Activated CD8-positive, alpha-beta T cell treated with anti-CD3 and anti-CD28 coated beads, Interleukin-2, amount 10 ng/mL, durations not matched to agents 7 days and 5 days (primary cell): Measurements from ENCODE around the gene ZNF44. TPM values are rescaled to one million over a fixed set of nuclear protein-coding genes. Genes with fewer than 3 reads are reported as not detected.
"Not testable (repeated sequence)": the region's sequence is repeated elsewhere in the genome, so short reads cannot be mapped to it uniquely, and the experiment has no call there.

ENCODE experiments used
- ATAC-seq: fragments of 150-1000 bp; cut with Tn5 transposase; one replicate; pipeline ENCODE4 v1.10.0; 2021; ENCODE audit warnings: moderate library complexity
- CTCF ChIA-PET: fragments of 350-600 bp; sonication (Branson Sonifier 250); formaldehyde crosslinking; loops from one replicate; lab custom pipeline; 2021; ENCODE audit warnings: antibody characterized with exemption; lab: Charles Lee
- POLR2A ChIA-PET: fragments of 350-600 bp; sonication (Branson Sonifier 250); formaldehyde crosslinking; loops from one replicate; lab custom pipeline; 2021; ENCODE audit warnings: antibody characterized with exemption; lab: Charles Lee
- DNase-seq: peaks from one replicate; pipeline ENCODE4 v3.0.0-alpha.2; 2020
- H3K27ac Mint-ChIP-seq: one replicate; pipeline ENCODE4 v1.8.0; 2021; ENCODE audit warnings: mild to moderate bottlenecking, mixed read lengths
- H3K27me3 Mint-ChIP-seq: one replicate; pipeline ENCODE4 v1.8.0; 2021; ENCODE audit warnings: low read depth, mixed read lengths
- H3K36me3 Mint-ChIP-seq: one replicate; pipeline ENCODE4 v1.8.0; 2021; ENCODE audit warnings: low read depth, mixed read lengths
- H3K4me1 Mint-ChIP-seq: one replicate; pipeline ENCODE4 v1.8.0; 2021; ENCODE audit warnings: low read depth, mixed read lengths
- H3K4me3 Mint-ChIP-seq: one replicate; pipeline ENCODE4 v1.8.0; 2021; ENCODE audit warnings: mild to moderate bottlenecking, mixed read lengths
- H3K9me3 Mint-ChIP-seq: one replicate; pipeline ENCODE4 v1.8.0; 2022; ENCODE audit warnings: mixed read lengths; ENCODE audit not compliant: insufficient read depth
- total RNA-seq, 2 experiments: library from RNA; stranded (reverse); gene quantifications; one replicate each; pipeline ENCODE4 v1.2.3, GENCODE V29; 2021

The ZNF44 gene
- 10 to 100 TPM in 1 of 2 experiments, 1 to 10 TPM in 1; 9.8 to 11.6 TPM for total RNA-seq

DNA sequence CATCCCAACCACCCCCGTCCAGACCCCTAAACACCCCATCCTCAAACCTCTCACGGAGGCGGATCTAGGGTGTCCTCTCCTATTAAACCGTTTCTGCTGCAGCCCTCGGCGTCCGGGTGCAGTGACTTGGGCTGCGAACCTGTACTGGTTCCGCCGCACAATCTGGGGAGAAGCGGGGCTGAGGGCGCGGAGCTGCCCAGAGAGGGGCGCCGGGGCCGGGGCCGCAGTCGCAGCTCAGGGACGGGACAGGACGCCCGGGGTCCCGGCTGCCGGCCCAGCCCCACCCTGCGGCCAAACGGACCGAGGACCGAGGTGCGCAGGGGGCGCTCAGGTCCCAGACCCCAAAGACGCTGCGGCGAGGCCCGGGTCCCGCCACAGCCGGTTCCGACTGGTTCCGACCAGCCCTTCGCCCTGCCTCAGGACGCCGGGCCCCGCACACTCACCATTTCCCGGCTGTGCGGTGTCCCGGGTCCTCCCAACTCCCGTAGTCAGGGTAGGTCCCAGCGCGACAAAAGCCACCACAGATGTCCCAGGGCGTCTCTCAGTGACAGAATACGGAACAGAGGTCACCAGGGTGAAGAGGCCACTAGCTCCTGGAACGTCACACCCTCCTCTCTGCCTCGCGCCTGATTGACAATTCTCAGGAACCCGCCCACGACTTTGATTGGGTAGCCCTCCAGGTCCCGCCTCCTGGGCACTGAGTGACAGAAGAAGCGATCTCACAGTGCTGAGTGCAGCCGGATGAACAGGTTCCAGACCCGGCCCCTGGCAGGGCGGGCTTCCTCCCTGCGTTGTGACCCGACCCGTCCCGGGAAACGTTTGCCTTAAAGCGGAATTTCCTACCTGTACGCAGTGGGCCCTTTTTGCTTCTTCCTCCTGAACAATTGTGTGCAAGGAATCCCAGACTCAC is at the start of gene ZNF44:
Gene ZNF44 (minus strand): TSS at position 635 of the 910 bp plus-strand sequence. CDS start 189 bp downstream, at position 446.
- peak; percentile 98 for DNase-seq
- POLR2A ChIA-PET, result interaction anchor here (0.6 to 1.9 kb wide), 6 partner anchors 39 to 370 kb away, joined by 3 to 21 read pairs (median 4); partner anchors contain the start of genes ZNF442, ZNF443 and ZNF563
- Mint-ChIP-seq H3K27me3 (no peaks in the 10 kb centered on the region), H3K4me3 (peak within 1 kb of the TSS; percentile 99), H3K4me1 (peaks cover 34% of the 10 kb centered on the region), H3K27ac (peak within 1 kb of the TSS; percentile 99), H3K36me3 (peaks cover 36% of the 10 kb centered on the region), H3K9me3 (peaks cover 9% of the 10 kb centered on the region)
- ATAC-seq, result peak; percentile 98
- CTCF ChIA-PET, result interaction anchor here (0.6 to 1.3 kb wide), 2 partner anchors 39 to 235 kb away, joined by 3 to 4 read pairs; partner anchors contain the start of gene ZNF563

DNA sequence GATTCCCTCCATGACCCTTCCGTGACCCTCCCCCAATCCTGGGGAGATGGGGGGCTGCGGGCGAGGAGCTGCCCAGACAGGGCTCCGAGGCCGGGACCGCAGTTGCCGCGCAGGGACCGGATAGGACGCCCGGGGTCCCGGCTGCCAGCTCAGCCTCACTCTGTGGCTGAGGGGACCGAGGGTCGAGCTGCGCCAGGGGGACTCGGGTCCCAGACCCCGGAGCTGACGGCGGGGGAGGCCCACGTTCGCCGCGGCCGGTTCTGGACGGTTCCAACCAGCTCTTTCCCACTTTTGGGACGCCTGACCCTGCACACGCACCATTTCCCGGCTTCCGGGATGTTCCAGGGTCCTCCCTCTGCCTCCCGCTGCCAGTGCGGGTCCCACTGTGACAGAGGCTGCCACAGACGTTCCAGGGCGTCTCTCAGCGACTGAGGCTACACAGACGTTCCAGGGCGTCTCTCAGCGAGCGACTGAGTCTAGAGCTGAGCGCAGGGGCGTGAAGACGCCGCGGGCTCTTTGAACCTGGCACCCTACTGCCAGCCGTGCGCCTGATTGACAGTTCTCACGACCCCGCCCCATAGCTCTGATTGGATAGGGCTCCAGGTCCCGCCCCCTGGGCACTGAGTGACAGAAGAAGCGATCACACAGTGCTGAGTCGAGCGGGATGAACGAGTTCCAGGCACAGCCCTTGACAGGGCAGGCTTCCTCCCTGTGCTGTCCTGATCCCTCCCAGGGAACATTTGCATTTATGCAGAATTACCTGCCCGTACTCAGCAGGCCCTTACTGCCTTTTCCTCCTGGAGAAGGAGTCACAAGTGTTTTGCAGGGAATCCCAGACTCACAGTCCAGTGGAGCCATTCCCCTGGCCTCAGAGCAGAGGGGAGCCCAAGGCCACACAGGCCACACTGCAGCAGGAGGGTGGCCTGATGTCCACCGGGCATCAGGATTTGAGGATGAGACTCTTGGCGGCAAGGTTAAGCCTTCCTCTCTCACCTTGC is 38.8 kb upstream of the ZNF44 start, which contains the start of gene ZNF563:
Gene ZNF563 (minus strand): TSS at position 472 of the 998 bp plus-strand sequence. CDS start 151 bp downstream, at position 321.
- POLR2A ChIA-PET, result interaction anchor here (0.5 to 3.4 kb wide), 19 partner anchors 20 to 1763 kb away, joined by 3 to 21 read pairs (median 4); partner anchors contain the start of genes ZNF136, ZNF20, ZNF44 and ZNF442
- H3K4me1 Mint-ChIP-seq, result peaks cover 27% of the 10 kb centered on the region
- CTCF ChIA-PET, result interaction anchor here (0.9 to 2.3 kb wide), 6 partner anchors 11 to 274 kb away, joined by 3 to 9 read pairs (median 6); partner anchors contain the start of genes ZNF44 and ZNF442
- peak; percentile 99 for DNase-seq
- peaks cover 9% of the 10 kb centered on the region for H3K9me3 Mint-ChIP-seq
- ATAC-seq, result peak; percentile 99
- peak within 1 kb of the TSS; percentile 98 for H3K27ac Mint-ChIP-seq
- H3K27me3 Mint-ChIP-seq, result no peaks in the 10 kb centered on the region
- peak within 1 kb of the TSS; percentile 96 for H3K4me3 Mint-ChIP-seq
- H3K36me3 Mint-ChIP-seq, result peaks cover 8% of the 10 kb centered on the region

- peaks cover 27% of the 10 kb centered on the region for H3K4me1 Mint-ChIP-seq
- H3K27ac Mint-ChIP-seq, result peak overlapping the region; percentile 72
- CTCF ChIA-PET, result no interaction called here
- POLR2A ChIA-PET, result interaction anchor here (0.6 to 3.4 kb wide), 4 partner anchors 23 to 824 kb away, joined by 3 to 17 read pairs (median 8); no protein-coding TSS in a partner anchor
- H3K27me3 Mint-ChIP-seq, result no peaks in the 10 kb centered on the region
- ATAC-seq (no peak), DNase-seq (peak; percentile 43)
- H3K36me3 Mint-ChIP-seq, result peaks cover 14% of the 10 kb centered on the region
- peak overlapping the region; percentile 96 for H3K4me3 Mint-ChIP-seq
- peaks cover 13% of the 10 kb centered on the region for H3K9me3 Mint-ChIP-seq
Measured at GRCh38 chr19:12331211-12331941, 36.7 kb upstream of the ZNF44 start.

- ATAC-seq, result no peak
- no peaks in the 10 kb centered on the region for H3K27me3 Mint-ChIP-seq
Measured at GRCh38 chr19:12330340-12330739, 35.7 kb upstream of the ZNF44 start.

DNA sequence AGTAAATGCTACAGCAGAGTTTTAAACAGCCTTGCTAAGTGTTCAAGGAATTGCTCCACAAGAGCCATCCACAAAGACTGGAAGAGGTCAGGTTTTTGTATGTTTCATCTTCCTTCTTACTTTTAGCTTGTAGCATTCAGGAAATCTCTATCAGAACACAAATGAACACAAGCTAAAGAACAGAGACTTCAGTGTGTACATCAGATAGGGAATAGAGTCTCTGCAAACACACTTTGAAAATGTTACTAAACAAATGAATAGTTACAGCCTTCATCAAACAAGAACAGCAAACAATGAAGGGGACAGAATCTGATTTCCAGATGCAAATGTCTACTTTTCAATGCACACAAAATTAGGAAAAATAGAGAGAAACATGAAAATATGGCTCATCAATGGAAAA is 31.0 kb upstream of the ZNF44 start:
- DNase-seq, result no peak
- POLR2A ChIA-PET, result no interaction called here
- no peaks in the 10 kb centered on the region for H3K4me1 Mint-ChIP-seq
- H3K36me3 Mint-ChIP-seq, result peaks cover 45% of the 10 kb centered on the region
- CTCF ChIA-PET, result no interaction called here
- no peak for ATAC-seq
- H3K27ac Mint-ChIP-seq, result no peak overlapping the region
- no peak overlapping the region for H3K4me3 Mint-ChIP-seq
- H3K9me3 Mint-ChIP-seq, result peaks cover 42% of the 10 kb centered on the region
- no peaks in the 10 kb centered on the region for H3K27me3 Mint-ChIP-seq

More at GRCh38 chr19:12330340-12330739, 35.7 kb upstream of the ZNF44 start:
- DNase-seq, result no peak
- peaks cover 27% of the 10 kb centered on the region for H3K4me1 Mint-ChIP-seq
- H3K36me3 Mint-ChIP-seq, result peaks cover 18% of the 10 kb centered on the region
- POLR2A ChIA-PET, result interaction anchor here (3.4 kb wide), 1 partner anchor 165 kb away, joined by 12 read pairs; no protein-coding TSS in a partner anchor
- no peak overlapping the region for H3K4me3 Mint-ChIP-seq
- H3K27ac Mint-ChIP-seq, result no peak overlapping the region
- CTCF ChIA-PET, result no interaction called here
- peaks cover 23% of the 10 kb centered on the region for H3K9me3 Mint-ChIP-seq

GRCh38 chr19:12318782-12319413 is 24.2 kb upstream of the ZNF44 start:
- ChIA-PET CTCF (no interaction called here), POLR2A (no interaction called here)
- Mint-ChIP-seq H3K4me3 (no peak overlapping the region), H3K27me3 (no peaks in the 10 kb centered on the region), H3K27ac (no peak overlapping the region), H3K4me1 (no peaks in the 10 kb centered on the region), H3K9me3 (peaks cover 43% of the 10 kb centered on the region), H3K36me3 (peaks cover 62% of the 10 kb centered on the region)
- DNase-seq (no peak), ATAC-seq (no peak)

DNA sequence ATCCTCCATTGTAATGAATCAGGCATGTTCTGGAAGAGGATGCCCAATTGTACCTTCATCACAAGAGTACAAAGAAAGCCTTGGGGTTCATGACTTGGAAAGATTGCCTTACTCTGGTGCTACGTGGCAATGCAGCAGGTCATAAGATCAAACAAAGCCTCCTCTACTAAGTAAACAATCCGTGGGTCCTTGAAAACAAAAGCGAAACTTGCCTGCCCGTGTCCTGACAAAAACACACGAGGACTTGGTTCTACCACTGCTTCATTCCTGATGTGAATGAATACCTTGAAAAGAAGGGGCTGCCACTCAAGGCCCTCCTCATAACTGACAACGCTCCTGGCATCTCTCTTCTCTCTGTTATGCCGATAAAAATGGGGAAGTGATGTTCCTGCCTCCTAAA is 19.9 kb upstream of the ZNF44 start:
- H3K4me3 Mint-ChIP-seq, result no peak overlapping the region
- no peaks in the 10 kb centered on the region for H3K27me3 Mint-ChIP-seq
- H3K9me3 Mint-ChIP-seq, result peaks cover 27% of the 10 kb centered on the region
- CTCF ChIA-PET, result no interaction called here
- DNase-seq (no peak), ATAC-seq (no peak)
- H3K36me3 Mint-ChIP-seq, result peaks cover 33% of the 10 kb centered on the region
- POLR2A ChIA-PET, result no interaction called here
- H3K27ac Mint-ChIP-seq, result no peak overlapping the region
- H3K4me1 Mint-ChIP-seq, result no peaks in the 10 kb centered on the region

DNA sequence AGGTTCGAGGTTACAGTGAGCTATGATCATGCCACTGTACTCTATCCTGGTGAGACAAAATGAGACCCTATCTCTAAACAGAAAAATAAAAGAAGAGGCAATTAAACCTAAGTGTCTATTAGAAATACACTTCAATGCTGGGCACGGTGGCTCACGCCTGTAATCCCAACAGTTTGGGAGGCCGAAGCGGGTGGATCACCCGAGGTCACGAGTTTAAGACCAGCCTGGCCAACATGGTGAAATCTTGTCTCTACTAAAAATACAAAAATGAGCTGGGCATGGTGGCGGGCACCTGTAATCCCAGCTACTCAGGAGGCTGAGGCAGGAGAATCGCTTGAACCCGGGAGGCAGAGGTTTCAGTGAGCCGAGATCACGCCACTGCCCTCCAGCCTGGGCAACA is 14.2 kb upstream of the ZNF44 start:
- H3K9me3 Mint-ChIP-seq, CTCF ChIA-PET: not testable (repeated sequence)

GRCh38 chr19:12295191-12295590 is 508 bp upstream of the ZNF44 start:
- ChIA-PET POLR2A (interaction anchor here (1.1 to 1.9 kb wide), 4 partner anchors 38 to 371 kb away, joined by 4 to 21 read pairs (median 5); partner anchors contain the start of genes ZNF442, ZNF443 and ZNF563), CTCF (interaction anchor here (1.3 kb wide), 1 partner anchor 236 kb away, joined by 3 read pairs; no protein-coding TSS in a partner anchor)
- Mint-ChIP-seq H3K9me3 (peaks cover 9% of the 10 kb centered on the region), H3K27ac (peak overlapping the region; percentile 97), H3K4me1 (peaks cover 29% of the 10 kb centered on the region), H3K36me3 (peaks cover 32% of the 10 kb centered on the region), H3K4me3 (peak overlapping the region; percentile 99), H3K27me3 (no peaks in the 10 kb centered on the region)
- ATAC-seq (no peak), DNase-seq (no peak)

More for the DNA sequence above, 14.2 kb upstream of the ZNF44 start:
- not testable (repeated sequence) for H3K4me1 Mint-ChIP-seq, DNase-seq, H3K27ac Mint-ChIP-seq, H3K4me3 Mint-ChIP-seq, H3K27me3 Mint-ChIP-seq, H3K36me3 Mint-ChIP-seq, ATAC-seq
- POLR2A ChIA-PET, result interaction anchor here (0.7 kb wide), 1 partner anchor 104 kb away, joined by 4 read pairs; no protein-coding TSS in a partner anchor

- POLR2A ChIA-PET, result interaction anchor here (1.0 to 1.9 kb wide), 3 partner anchors 39 to 71 kb away, joined by 4 to 21 read pairs (median 5); partner anchors contain the start of genes ZNF442 and ZNF563
- Mint-ChIP-seq H3K4me1 (peaks cover 41% of the 10 kb centered on the region), H3K27ac (peak overlapping the region; percentile 99), H3K27me3 (no peaks in the 10 kb centered on the region), H3K4me3 (peak overlapping the region; percentile 99), H3K9me3 (peaks cover 9% of the 10 kb centered on the region), H3K36me3 (peaks cover 42% of the 10 kb centered on the region)
- ATAC-seq, result peak; percentile 35
- CTCF ChIA-PET, result no interaction called here
- peak; percentile 82 for DNase-seq
Measured at GRCh38 chr19:12293777-12294248, 870 bp downstream of the ZNF44 start.
